Natural killer cell (primary cell): ENCODE measurements around the gene RBMS3. TPM values are rescaled to one million over a fixed set of nuclear protein-coding genes. Genes with fewer than 3 reads are reported as not detected.

Experiments used
- ATAC-seq, 3 donors: fragments of 150-1000 bp in 2 of 3; fragments of 200-7000 bp in 1 of 3; cut with Tn5 transposase; 1 replicate in 1 of 3; 2 replicates in 2 of 3; pipeline ENCODE4 v1.10.0; 2021; ENCODE audit warnings: mild to moderate bottlenecking in 2 of 3, moderate library complexity in 2 of 3
- DNase-seq, 2 donors: peaks; one replicate each; pipeline versions ENCODE4 v3.0.0 to v3.0.0-alpha.2; 2013 to 2021; ENCODE audit warnings: mixed read lengths in 1 of 2
- H3K27ac ChIP-seq: one replicate; pipeline ENCODE4 v1.5.1; 2013; ENCODE audit warnings: mild to moderate bottlenecking, low read length
- H3K27me3 ChIP-seq: one replicate; pipeline ENCODE4 v1.6.1; 2013; ENCODE audit warnings: low read length; ENCODE audit not compliant: control insufficient read depth, insufficient read depth
- H3K36me3 ChIP-seq: one replicate; pipeline ENCODE4 v1.6.1; 2013; ENCODE audit warnings: low read length; ENCODE audit not compliant: control insufficient read depth, insufficient read depth
- H3K4me1 ChIP-seq: one replicate; pipeline ENCODE4 v1.6.1; 2013; ENCODE audit warnings: low read length; ENCODE audit not compliant: control insufficient read depth, insufficient read depth
- H3K4me3 ChIP-seq: one replicate; pipeline ENCODE4 v1.5.1; 2013; ENCODE audit warnings: low read length
- H3K9me3 ChIP-seq: one replicate; pipeline ENCODE4 v1.6.1; 2013; ENCODE audit warnings: low read length; ENCODE audit not compliant: control insufficient read depth, insufficient read depth
- H3K27ac Mint-ChIP-seq, 2 donors: one replicate each; pipeline ENCODE4 v1.8.0; 2022; ENCODE audit warnings: mild to moderate bottlenecking in 2 of 2, mixed read lengths in 2 of 2, moderate library complexity in 1 of 2
- H3K27me3 Mint-ChIP-seq, 2 donors: one replicate each; pipeline ENCODE4 v1.8.0; 2022; ENCODE audit warnings: low read depth in 2 of 2, mixed read lengths in 2 of 2
- H3K36me3 Mint-ChIP-seq: one replicate; pipeline ENCODE4 v1.8.0; 2022; ENCODE audit warnings: mixed read lengths
- H3K4me1 Mint-ChIP-seq, 2 donors: one replicate each; pipeline ENCODE4 v1.8.0; 2022; ENCODE audit warnings: mixed read lengths in 2 of 2
- H3K4me3 Mint-ChIP-seq: one replicate; pipeline ENCODE4 v1.8.0; 2022; ENCODE audit warnings: mild to moderate bottlenecking, moderate library complexity, mixed read lengths
- H3K9me3 Mint-ChIP-seq, 2 donors: one replicate each; pipeline ENCODE4 v1.8.0; 2022; ENCODE audit warnings: mixed read lengths in 2 of 2
- whole genome bisulfite sequencing: methylation state at CpG from one replicate; pipeline ENCODE4 v1.1.7; 2013; ENCODE audit warnings: missing lambda C conversion rate; ENCODE audit not compliant: insufficient coverage; 5-methylcytosine and 5-hydroxymethylcytosine counted together
- intact Hi-C: fragments of 100-400 bp; cut with micrococcal nuclease; formaldehyde crosslinking; loops from one replicate; pipeline ENCODE4 v1.14.2; 2022
- total RNA-seq, 4 donors: library from RNA; stranded (reverse); fragments of 120-200 nt in 1 of 4; gene quantifications; one replicate each; pipeline versions ENCODE4 v1.2.3 to v1.2.4, GENCODE V29; 2013 to 2022
- TF ChIP-seq, protein P1 (sequence below): fragments of 200-600 bp; IDR thresholded peaks from one replicate; pipeline ENCODE4 v1.8.0; 2022; ENCODE audit warnings: antibody characterized with exemption

Gene RBMS3
- total RNA-seq, 3 donors from 2014 or later (not counting 1 experiment from before 2014, with no cell fraction given): 0.16 TPM; not detected in 2

- intact Hi-C loops: loop anchor here (10.0 kb wide), 2 partner anchors 1123 to 1753 kb away; no protein-coding TSS in a partner anchor
- no peak overlapping the region for H3K27ac ChIP-seq
- no peak overlapping the region for H3K4me3 ChIP-seq
- Mint-ChIP-seq H3K4me1 (no peaks in the 10 kb centered on the region), H3K36me3 (no peaks in the 10 kb centered on the region), H3K4me3 (no peak overlapping the region), H3K27ac (no peak overlapping the region), H3K27me3 (no peaks in the 10 kb centered on the region), H3K9me3 (no peaks in the 10 kb centered on the region)
- H3K9me3 ChIP-seq: no peaks in the 10 kb centered on the region
- ATAC-seq: no peak
- no peaks in the 10 kb centered on the region for H3K4me1 ChIP-seq
- DNase-seq: no peak
- no peaks in the 10 kb centered on the region for H3K27me3 ChIP-seq
- no peaks in the 10 kb centered on the region for H3K36me3 ChIP-seq
- TF ChIP-seq, protein P1, sequence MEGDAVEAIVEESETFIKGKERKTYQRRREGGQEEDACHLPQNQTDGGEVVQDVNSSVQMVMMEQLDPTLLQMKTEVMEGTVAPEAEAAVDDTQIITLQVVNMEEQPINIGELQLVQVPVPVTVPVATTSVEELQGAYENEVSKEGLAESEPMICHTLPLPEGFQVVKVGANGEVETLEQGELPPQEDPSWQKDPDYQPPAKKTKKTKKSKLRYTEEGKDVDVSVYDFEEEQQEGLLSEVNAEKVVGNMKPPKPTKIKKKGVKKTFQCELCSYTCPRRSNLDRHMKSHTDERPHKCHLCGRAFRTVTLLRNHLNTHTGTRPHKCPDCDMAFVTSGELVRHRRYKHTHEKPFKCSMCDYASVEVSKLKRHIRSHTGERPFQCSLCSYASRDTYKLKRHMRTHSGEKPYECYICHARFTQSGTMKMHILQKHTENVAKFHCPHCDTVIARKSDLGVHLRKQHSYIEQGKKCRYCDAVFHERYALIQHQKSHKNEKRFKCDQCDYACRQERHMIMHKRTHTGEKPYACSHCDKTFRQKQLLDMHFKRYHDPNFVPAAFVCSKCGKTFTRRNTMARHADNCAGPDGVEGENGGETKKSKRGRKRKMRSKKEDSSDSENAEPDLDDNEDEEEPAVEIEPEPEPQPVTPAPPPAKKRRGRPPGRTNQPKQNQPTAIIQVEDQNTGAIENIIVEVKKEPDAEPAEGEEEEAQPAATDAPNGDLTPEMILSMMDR: no peak
- WGBS: 73% methylated on average over 1 of the region's 4 CpGs
Observed at GRCh38 chr3:30011237-30011803, 730.4 kb downstream of the RBMS3 start.

DNA sequence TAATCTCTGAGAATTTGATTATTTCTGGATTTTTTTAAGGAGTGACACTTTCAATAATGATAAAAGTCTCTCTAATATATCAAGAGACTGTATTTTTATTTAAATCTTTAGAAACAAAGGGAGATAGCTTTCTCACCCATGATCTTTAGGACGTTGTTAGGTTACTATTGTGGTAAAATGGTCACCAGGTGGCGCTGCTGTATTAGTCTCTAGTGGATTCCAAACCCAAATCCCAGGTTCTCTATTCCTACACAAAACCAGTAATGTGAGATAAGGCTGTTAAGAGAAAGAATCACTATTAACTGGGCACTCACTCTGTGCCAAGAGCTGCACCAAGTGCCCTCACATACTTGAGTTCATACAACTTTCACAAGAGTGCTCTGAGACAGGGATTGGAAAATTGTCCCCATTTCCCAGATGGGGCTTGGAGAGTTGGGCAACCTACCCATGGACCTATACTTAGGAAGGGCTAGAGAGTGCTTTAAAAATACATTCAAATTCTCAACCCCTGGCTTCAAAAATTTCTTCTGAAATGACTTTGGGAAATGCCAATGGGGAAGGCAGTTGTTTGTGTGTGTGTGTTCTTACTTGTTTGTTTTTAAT is 732.2 kb downstream of the RBMS3 start:
- WGBS: no CpG with 5 or more reads among the region's 2 CpGs
- peak in 1 of 3 donors; percentile 59 for ATAC-seq
- no peak overlapping the region for H3K4me3 Mint-ChIP-seq
- no peaks in the 10 kb centered on the region for H3K36me3 Mint-ChIP-seq
- DNase-seq: peak; percentile 18 to 69
- no peaks in the 10 kb centered on the region for H3K27me3 ChIP-seq
- H3K9me3 Mint-ChIP-seq: no peaks in the 10 kb centered on the region
- intact Hi-C loops: loop anchor here (1.0 to 10.0 kb wide), 4 partner anchors 680 to 1752 kb away; no protein-coding TSS in a partner anchor
- no peaks in the 10 kb centered on the region for H3K36me3 ChIP-seq
- H3K27ac Mint-ChIP-seq: no peak overlapping the region
- H3K4me3 ChIP-seq: no peak overlapping the region
- TF ChIP-seq, protein P1: peak; percentile 74
- H3K27ac ChIP-seq: no peak overlapping the region
- H3K4me1 Mint-ChIP-seq: no peaks in the 10 kb centered on the region
- no peaks in the 10 kb centered on the region for H3K27me3 Mint-ChIP-seq
- no peaks in the 10 kb centered on the region for H3K4me1 ChIP-seq
- H3K9me3 ChIP-seq: no peaks in the 10 kb centered on the region

- ATAC-seq (no peak), DNase-seq (no peak)
- WGBS: 68% methylated on average over 2 of the region's 2 CpGs
- Histone ChIP-seq H3K9me3 (no peaks in the 10 kb centered on the region), H3K4me3 (no peak overlapping the region), H3K27ac (no peak overlapping the region), H3K27me3 (peaks cover 2% of the 10 kb centered on the region), H3K36me3 (no peaks in the 10 kb centered on the region), H3K4me1 (no peaks in the 10 kb centered on the region)
- Mint-ChIP-seq H3K9me3 (no peaks in the 10 kb centered on the region), H3K36me3 (no peaks in the 10 kb centered on the region), H3K4me3 (no peak overlapping the region), H3K27me3 (peaks cover 8 to 16% of the 10 kb centered on the region in 2 donors), H3K27ac (no peak overlapping the region), H3K4me1 (no peaks in the 10 kb centered on the region)
- TF ChIP-seq, protein P1: no peak
- intact Hi-C loops: loop anchor here (10.0 kb wide), 2 partner anchors 1117 to 1747 kb away; no protein-coding TSS in a partner anchor
Observed at GRCh38 chr3:30017901-30018300, 737.0 kb downstream of the RBMS3 start.
